Islet precursor cell (in vitro differentiated cells): Measurements from ENCODE around the gene RALGAPB.
A peak's percentile ranks its signal among the peaks of the same experiment; 100 is the strongest.

Experiments
- DNase-seq: peaks from one replicate; pipeline ENCODE4 v3.0.0-alpha.2; 2018

Gene RALGAPB

DNA sequence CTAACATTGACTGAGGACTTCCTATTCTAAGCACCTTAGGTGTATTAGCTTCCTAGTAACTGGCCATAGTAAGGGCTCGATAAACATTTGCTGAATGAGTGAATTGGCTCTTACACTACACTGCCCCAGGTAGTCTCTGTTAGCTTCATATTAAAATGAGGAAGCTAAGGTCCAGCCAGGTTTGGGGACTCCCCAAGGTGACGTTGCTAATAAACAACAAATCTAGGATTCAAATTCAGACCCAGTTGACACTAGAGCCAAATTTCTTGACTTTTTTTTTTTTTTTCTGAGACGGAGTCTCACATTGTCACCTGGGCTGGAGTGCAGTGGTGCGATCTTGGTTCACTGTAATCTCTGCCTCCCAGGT lies 145.2 kb downstream of the RALGAPB start:
- DNase-seq: no peak

DNA sequence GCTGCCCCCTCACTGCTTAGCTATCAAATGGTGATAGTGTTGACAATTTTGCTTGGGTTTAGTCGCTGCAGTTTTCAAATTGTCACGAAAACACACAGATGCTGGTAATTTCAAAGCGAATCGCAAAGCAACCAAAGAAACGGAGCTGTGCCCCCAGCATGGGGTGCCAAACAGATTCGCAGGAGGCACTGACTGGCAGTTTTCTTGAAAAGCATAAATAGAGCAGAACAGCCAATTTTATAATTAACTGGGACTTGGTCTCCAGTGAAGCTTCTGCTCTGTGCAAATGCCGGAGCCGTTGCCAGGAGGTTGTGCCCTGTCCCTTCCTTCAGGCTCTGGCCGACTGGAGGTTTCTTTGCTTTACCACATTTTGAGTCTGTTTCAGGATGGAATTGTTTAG lies 147.8 kb downstream of the RALGAPB start:
- DNase-seq: no peak

DNA sequence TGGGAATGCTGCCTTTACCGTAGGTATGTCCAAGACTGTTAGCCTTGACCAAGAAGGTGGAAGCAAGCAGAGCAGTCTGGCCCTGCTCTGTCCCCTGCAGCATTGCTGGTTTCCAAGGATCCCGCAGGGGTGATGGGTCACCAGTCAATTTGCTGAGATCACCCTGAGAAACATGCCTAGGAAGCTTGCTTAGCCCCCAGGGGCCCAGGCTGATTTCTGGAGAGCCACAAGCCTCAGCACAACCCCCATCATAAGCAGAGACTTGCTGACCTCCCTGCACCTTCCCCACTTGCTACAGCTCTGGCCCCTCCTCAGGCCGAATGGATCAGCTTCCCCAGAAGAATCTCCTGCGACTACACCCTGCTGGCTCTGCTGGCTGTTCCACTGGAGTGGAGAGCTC lies 150.4 kb downstream of the RALGAPB start:
- peak; percentile 79 for DNase-seq

DNA sequence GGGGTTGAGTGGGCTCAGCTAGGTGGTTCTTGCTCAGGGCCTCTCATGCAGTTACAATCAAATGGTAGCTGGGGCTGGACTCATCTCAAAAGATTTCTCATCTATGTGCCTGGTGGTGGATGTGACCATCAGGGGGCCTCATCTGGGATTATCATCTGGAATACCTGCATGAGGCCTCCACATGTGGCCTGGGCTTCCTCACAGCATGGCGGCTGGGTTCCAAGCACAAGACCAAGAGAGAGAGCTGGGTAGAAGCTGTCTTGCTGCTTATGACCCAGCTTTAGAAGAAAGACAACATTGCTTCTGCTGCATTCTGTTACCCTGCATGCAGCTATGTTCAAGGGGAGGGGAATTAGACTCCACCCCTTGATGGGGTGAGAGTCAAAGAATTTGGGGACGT lies 151.4 kb downstream of the RALGAPB start:
- no peak for DNase-seq

DNA sequence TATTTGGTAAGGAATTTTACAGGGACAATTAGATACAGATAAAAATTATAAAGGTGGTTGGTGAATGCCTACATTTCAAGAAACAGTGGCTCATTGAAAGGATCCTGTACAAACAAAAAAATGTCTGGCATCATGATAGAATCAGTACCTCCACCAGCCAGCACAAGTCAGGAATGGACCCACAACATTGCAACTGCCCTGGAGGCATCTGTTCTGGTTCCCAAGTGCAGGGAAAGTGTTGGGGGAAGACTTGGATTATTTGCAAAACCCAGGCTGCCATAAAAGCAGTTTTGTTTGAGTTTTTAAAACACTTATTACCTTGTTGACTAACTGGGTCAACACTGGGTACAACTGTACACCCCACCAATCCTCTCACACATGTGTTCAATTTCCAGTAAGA lies 153.3 kb downstream of the RALGAPB start:
- DNase-seq: no peak

DNA sequence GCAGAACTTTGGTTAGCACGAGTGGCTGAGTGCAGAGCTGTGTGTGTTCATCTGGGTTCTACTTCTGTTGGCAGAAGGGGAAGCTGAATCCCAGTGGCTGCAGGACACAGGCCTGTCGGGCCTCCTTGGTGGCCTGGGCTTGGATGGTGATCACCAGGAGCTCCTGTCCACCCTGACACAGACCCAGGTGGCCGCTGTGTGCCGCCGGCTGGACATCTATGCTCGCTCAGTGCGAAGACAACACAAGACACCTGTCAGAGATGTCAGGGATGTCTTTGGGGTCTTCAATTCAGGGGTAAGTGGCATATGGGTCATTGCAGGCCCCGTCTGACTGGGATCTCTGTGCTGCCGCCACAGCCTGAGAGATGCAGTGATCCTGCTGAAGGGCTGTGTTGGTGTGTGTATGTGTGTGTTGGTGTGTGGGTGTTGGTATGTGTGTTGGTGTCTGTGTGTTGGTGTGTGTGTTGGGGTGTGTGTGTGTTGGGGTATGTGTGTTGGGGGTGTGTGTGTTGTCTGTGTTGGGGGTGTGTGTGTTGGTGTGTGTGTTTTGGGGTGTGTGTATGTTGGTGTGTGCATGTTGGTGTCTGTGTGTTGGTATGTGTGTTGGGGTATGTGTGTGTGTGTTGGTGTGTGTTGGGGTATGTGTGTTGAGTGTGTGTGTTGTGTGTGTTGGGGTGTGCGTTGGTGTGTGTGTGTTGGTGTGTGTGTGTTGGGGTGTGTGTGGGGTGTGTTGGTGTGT lies 154.4 kb downstream of the RALGAPB start:
- no peak for DNase-seq
